Rectal smooth muscle tissue (tissue), 1 donor: ENCODE results near the gene ARFGAP1.

ENCODE experiments used
- H3K27ac ChIP-seq: one replicate; pipeline ENCODE4 v1.7.0; 2013; ENCODE audit warnings: low read depth, low read length, inconsistent platforms
- H3K27me3 ChIP-seq: one replicate; pipeline ENCODE4 v1.7.0; 2013; ENCODE audit warnings: low read length; ENCODE audit not compliant: control insufficient read depth, insufficient read depth
- H3K36me3 ChIP-seq: one replicate; pipeline ENCODE4 v1.7.0; 2013; ENCODE audit warnings: low read length; ENCODE audit not compliant: control insufficient read depth, insufficient read depth
- H3K4me1 ChIP-seq: one replicate; pipeline ENCODE4 v1.7.0; 2013; ENCODE audit warnings: low read length; ENCODE audit not compliant: control insufficient read depth, insufficient read depth
- H3K4me3 ChIP-seq: one replicate; pipeline ENCODE4 v1.7.0; 2013; ENCODE audit warnings: low read length
- H3K9ac ChIP-seq: one replicate; pipeline ENCODE4 v1.7.0; 2013; ENCODE audit warnings: low read length

ARFGAP1 gene

DNA sequence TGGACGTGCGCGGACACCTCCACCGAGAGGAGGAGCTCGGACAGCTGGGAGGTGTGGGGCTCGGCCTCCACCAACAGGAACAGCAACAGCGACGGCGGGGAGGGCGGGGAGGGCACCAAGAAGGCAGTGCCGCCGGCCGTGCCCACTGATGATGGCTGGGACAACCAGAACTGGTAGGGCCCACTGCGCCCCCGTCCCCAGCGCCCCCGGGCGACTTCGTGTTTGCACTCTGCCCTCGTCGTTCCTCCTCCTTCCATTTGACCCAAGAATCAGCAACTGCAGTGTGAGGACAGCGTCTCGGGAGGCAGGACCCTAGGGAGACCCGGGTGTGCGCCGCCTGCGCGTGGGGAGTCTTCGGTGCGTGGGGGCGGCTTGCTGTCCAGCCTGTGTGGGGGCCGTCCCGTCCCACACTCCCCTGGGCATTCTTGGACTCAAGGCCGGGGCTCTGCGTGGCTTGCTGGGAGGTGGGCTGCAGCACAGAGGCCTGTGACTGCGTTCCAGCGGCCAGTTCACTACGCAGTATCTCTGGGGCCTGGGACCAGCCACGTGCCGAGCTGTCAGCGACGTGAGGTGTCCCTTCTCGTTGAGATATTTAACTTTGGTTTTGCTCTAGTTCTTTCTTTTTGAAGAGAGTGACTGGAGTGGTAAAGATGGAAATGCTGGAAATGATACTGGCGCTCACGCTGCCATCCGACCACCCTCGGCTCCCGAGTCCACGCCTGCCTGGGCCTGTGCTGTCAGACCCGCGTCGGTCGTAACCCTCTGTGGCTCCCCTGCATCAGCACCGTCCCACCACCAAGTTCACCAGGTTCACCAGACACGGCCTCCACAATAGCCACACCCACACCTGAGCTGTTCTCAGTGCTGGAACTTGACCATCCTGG is 15.3 kb downstream of the ARFGAP1 start:
- peaks cover 26% of the 10 kb centered on the region for H3K36me3 ChIP-seq
- no peak overlapping the region for H3K27ac ChIP-seq

DNA sequence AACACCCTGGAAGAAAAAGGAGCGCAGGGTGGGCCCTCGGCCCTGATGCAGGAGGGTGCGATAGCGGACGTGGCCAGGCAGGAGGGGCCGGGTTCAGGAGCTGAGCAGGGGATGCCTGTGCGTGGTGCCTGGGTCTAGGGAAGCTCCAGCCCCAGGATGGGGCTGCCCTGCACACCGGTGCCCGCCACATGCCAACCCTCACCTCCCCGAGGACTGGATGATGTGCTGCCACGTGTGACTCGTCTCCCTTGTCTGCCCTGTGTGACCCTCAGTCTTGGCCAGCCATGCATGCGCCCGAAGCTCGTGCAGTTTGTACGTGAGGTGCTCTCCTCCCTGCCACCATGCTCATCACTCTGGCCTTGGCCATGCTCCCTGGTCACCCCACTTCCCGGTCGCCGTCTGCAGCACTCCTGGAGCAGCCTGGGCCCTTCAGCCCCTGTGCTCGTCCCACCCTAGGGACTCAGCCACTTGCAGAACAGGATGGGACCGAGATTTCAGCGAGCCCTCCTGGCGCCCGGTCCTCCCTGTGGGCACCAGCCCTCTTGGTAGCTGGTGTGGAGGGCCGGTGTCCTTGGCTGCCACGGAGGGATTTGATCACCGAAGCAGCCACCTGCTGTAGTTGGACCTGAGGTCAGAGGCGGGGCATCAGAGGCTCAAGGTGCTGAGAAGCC is 16.1 kb downstream of the ARFGAP1 start:
- peaks cover 23% of the 10 kb centered on the region for H3K36me3 ChIP-seq
- no peak overlapping the region for H3K27ac ChIP-seq
- peaks cover 9% of the 10 kb centered on the region for H3K27me3 ChIP-seq
- H3K4me1 ChIP-seq: no peaks in the 10 kb centered on the region
- no peak overlapping the region for H3K4me3 ChIP-seq
- no peak overlapping the region for H3K9ac ChIP-seq

More for the DNA sequence above, 15.3 kb downstream of the ARFGAP1 start:
- no peak overlapping the region for H3K9ac ChIP-seq
- peaks cover 4% of the 10 kb centered on the region for H3K27me3 ChIP-seq
- no peaks in the 10 kb centered on the region for H3K4me1 ChIP-seq
- H3K4me3 ChIP-seq: no peak overlapping the region

DNA sequence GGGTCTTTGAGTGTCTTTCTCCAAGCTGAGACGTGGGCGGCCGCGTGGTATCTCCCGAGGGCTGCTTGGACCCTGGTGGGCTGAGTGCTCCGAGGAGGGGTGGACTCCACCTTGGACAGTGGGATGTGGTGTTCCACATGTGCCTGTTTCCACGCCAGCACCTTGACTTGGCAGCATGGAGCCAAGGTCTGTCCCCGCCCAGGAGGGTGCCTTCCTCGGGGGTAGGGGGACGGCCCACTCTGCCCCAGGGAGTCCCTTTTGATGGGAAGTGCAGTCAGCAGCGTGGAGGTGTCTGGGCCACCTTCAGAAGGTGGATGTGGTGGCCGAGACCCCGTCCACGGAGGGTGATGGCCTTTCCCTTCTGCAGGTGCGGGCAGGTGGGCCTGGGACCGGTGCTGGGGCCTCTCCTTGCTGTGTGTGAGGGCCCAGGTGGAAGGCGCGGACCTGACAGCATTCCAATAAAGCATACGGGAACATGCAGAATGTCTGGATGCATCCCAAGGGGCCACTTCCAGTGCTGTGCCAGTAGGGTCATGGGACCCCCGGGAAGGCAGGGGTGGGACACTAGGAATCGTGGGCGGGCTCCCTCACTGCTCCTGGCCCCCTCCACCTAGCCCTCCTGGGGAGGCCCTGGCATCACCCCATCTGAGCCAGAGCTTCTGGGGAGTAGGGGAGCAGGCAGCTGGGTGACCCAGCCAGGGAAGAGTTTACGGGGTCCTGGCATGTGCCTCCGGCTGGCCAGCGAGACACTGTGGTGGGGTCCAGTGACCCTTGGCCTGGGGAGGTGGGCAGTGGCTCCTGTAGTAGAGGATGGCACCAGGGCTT is 16.9 kb downstream of the ARFGAP1 start:
- no peaks in the 10 kb centered on the region for H3K4me1 ChIP-seq
- peaks cover 9% of the 10 kb centered on the region for H3K27me3 ChIP-seq
- no peak overlapping the region for H3K4me3 ChIP-seq
- peaks cover 23% of the 10 kb centered on the region for H3K36me3 ChIP-seq
- no peak overlapping the region for H3K9ac ChIP-seq
- no peak overlapping the region for H3K27ac ChIP-seq

DNA sequence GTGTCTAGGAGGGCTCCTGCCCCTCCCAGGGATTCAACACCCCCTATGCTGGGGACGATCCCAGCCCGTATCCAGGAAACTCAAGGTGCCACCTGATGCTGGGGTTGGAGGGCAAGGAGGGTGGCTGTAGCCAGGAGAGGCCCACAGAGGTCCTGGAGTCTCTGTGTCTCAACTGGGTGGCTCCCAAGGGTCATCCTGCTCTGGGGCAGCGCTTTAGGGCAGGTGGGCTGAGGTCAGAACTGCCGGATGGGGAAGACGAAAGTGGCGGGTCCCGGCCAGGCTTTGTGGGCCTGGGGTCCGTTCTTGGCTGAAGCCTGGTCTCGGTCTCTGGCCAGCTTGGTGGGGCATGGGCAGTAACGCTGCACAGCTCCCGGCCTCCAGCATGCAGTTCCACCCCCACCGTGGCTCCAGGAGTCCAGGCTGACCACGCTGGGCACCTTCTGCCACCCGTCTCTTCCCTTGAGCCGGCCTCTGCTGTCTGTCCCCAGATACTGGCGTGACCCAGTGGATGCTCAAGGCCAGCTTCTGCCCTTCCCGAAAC is 17.6 kb downstream of the ARFGAP1 start:
- H3K36me3 ChIP-seq: peaks cover 22% of the 10 kb centered on the region
- H3K27me3 ChIP-seq: peaks cover 14% of the 10 kb centered on the region
- H3K4me1 ChIP-seq: no peaks in the 10 kb centered on the region
- H3K4me3 ChIP-seq: no peak overlapping the region
- H3K9ac ChIP-seq: no peak overlapping the region
- no peak overlapping the region for H3K27ac ChIP-seq

- Histone ChIP-seq H3K27me3 (peaks cover 16% of the 10 kb centered on the region), H3K4me1 (no peaks in the 10 kb centered on the region), H3K27ac (no peak overlapping the region), H3K4me3 (no peak overlapping the region), H3K36me3 (peaks cover 17% of the 10 kb centered on the region), H3K9ac (no peak overlapping the region)
Measured at GRCh38 chr20:63290677-63291472, 18.3 kb downstream of the ARFGAP1 start.

DNA sequence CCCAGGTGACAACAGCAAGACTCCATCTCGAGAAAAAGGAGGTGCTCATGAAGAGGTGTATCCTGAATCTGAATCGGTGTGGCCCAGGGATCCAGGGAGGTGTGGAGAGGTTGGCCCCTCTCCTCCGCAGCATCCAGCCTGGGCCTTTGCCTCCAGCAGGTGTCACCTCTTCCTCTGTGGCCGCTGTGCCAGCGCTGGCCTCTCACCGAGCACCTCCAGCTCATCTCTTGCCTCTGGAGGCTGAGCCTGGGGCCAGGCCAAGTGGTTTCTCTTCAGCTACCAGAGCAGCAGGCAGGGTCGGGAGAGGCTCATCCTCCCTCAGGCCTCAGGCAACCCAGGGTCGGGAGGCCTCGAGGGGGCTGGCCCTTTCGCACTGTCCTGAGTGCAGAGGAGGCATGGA is 19.2 kb downstream of the ARFGAP1 start:
- Histone ChIP-seq H3K4me1 (no peaks in the 10 kb centered on the region), H3K4me3 (no peak overlapping the region), H3K36me3 (peaks cover 15% of the 10 kb centered on the region), H3K27me3 (peaks cover 19% of the 10 kb centered on the region), H3K27ac (no peak overlapping the region), H3K9ac (no peak overlapping the region)

DNA sequence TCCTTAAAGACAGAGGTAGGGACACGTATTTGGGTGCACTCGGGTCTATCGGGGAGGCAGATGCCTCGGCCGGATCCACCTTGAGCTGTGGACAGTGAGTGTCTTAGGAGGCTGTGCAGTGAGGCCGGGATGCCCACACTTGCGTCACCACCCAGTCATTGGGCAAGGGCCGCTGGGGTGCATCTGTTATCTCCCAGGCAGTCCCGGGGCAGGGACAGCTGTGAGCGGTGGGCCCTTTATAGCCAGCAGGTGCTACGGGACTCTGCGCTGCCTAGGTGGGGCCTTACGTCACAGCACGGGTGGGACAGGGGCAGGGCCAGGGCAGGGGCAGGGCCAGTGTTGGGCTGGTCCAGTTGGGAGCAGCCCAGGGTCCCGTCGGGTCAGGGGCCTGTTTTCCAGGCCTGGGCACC is 19.7 kb downstream of the ARFGAP1 start:
- Histone ChIP-seq H3K4me3 (no peak overlapping the region), H3K9ac (no peak overlapping the region), H3K27ac (no peak overlapping the region), H3K27me3 (peaks cover 22% of the 10 kb centered on the region), H3K4me1 (no peaks in the 10 kb centered on the region), H3K36me3 (peaks cover 15% of the 10 kb centered on the region)

DNA sequence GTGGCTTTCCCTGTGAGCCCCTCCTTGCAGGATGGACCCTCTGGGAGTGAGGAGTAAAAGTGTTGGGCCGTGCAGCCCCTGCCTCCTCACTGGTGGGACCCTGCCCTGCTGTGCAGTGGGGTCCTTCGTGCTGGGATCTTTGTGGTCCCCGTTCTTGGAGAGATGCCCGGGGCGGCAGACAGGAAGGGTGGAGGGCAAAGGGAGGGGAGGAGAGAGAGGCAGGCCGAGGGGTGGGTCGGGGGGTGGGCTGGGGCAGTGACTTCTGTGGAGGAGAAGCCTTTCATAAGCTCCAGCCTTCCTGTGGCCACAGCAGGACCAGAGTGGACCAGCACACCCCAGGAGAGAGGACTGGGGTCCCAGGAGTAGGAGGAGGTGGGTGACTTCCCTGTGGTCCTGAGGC is 20.3 kb downstream of the ARFGAP1 start, which contains the start of gene COL20A1:
Gene COL20A1, plus strand, starts transcription at position 283 of the 400 bp plus-strand sequence. CDS start 1,922 bp downstream, outside the sequence.
- Histone ChIP-seq H3K4me3 (no peak within 1 kb of the TSS), H3K27me3 (peaks cover 22% of the 10 kb centered on the region), H3K4me1 (no peaks in the 10 kb centered on the region), H3K27ac (no peak within 1 kb of the TSS), H3K9ac (no peak within 1 kb of the TSS), H3K36me3 (peaks cover 12% of the 10 kb centered on the region)

GRCh38 chr20:63293456-63293855 is 20.8 kb downstream of the ARFGAP1 start:
- Histone ChIP-seq H3K4me3 (no peak overlapping the region), H3K4me1 (no peaks in the 10 kb centered on the region), H3K9ac (no peak overlapping the region), H3K27ac (no peak overlapping the region), H3K36me3 (peaks cover 8% of the 10 kb centered on the region), H3K27me3 (peaks cover 22% of the 10 kb centered on the region)

GRCh38 chr20:63293871-63294535 is 21.4 kb downstream of the ARFGAP1 start:
- Histone ChIP-seq H3K27me3 (peaks cover 22% of the 10 kb centered on the region), H3K4me3 (no peak overlapping the region), H3K9ac (no peak overlapping the region), H3K4me1 (no peaks in the 10 kb centered on the region), H3K36me3 (peaks cover 4% of the 10 kb centered on the region), H3K27ac (no peak overlapping the region)

DNA sequence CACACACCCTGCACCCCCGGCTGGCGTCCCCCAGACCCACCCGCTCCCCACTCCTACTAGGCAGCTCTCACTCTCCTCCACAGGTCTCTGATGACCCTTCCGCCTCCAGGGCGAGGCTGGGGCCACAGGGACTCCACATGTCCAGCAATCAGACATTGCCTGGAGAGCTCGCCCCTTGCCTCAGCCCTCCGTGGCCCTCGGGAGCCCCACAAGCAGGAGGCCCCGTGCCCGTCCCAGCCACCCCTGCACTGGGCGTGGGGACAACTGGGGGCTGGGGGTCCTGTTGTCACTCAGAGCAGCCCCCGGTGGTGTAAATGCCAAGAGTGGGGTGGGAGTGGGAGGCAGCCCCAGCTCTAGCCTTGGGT is 21.9 kb downstream of the ARFGAP1 start:
- no peak overlapping the region for H3K4me3 ChIP-seq
- H3K27me3 ChIP-seq: peaks cover 22% of the 10 kb centered on the region
- H3K4me1 ChIP-seq: no peaks in the 10 kb centered on the region
- no peak overlapping the region for H3K9ac ChIP-seq
- no peak overlapping the region for H3K27ac ChIP-seq
- no peaks in the 10 kb centered on the region for H3K36me3 ChIP-seq
